Measurements from ENCODE around the gene FBXL15. TPM values are rescaled to one million over a fixed set of nuclear protein-coding genes. Genes with fewer than 3 reads are reported as not detected.
A peak's percentile ranks its signal among the peaks of the same experiment; 100 is the strongest.

The FBXL15 gene
- polyA plus RNA-seq, 12 donors, result 2.6 to 7.2 (median 3.9) TPM; not detected in 2

- DNase-seq, result no peak
Measured at GRCh38 chr10:102409604-102410428, 10.8 kb upstream of the FBXL15 start.

- DNase-seq, result peak; percentile 78
Measured at GRCh38 chr10:102410429-102411073, 10.1 kb upstream of the FBXL15 start.

GRCh38 chr10:102411341-102412255 is 9.0 kb upstream of the FBXL15 start:
- DNase-seq, result no peak

- DNase-seq, result no peak
Measured at GRCh38 chr10:102412293-102412692, 8.3 kb upstream of the FBXL15 start.

- no peak for DNase-seq
Measured at GRCh38 chr10:102413053-102413705, 7.5 kb upstream of the FBXL15 start.

- DNase-seq, result no peak
Measured at GRCh38 chr10:102413806-102414561, 6.7 kb upstream of the FBXL15 start.

- DNase-seq, result no peak
Measured at GRCh38 chr10:102414749-102415148, 5.9 kb upstream of the FBXL15 start.

GRCh38 chr10:102416283-102416682 is 4.4 kb upstream of the FBXL15 start:
- no peak for DNase-seq

GRCh38 chr10:102416695-102417094 is 3.9 kb upstream of the FBXL15 start:
- DNase-seq, result no peak

- no peak for DNase-seq
Measured at GRCh38 chr10:102418622-102419268, 1.9 kb upstream of the FBXL15 start, which contains the start of gene PSD. Gene PSD (minus strand): TSS chr10:102418785. CDS start chr10:102417038, 1,747 bp downstream.

GRCh38 chr10:102419269-102420180 is 1.1 kb upstream of the FBXL15 start:
- DNase-seq, result peak; percentile 68

GRCh38 chr10:102420181-102420713 is 389 bp upstream of the FBXL15 start:
- no peak for DNase-seq

- no peak for DNase-seq
Measured at GRCh38 chr10:102421507-102421756, 796 bp downstream of the FBXL15 start.

GRCh38 chr10:102421757-102422512 is 1.3 kb downstream of the FBXL15 start:
- no peak for DNase-seq

- peak; percentile 68 for DNase-seq
Measured at GRCh38 chr10:102422545-102423129, 2.0 kb downstream of the FBXL15 start.

GRCh38 chr10:102423372-102423968 is 2.8 kb downstream of the FBXL15 start:
- no peak for DNase-seq

- DNase-seq, result no peak
Measured at GRCh38 chr10:102424145-102424544, 3.5 kb downstream of the FBXL15 start.

GRCh38 chr10:102424916-102425315 is 4.3 kb downstream of the FBXL15 start:
- DNase-seq, result no peak
